Natural killer cell (primary cell): ENCODE data around the gene FOXS1. TPM values are rescaled to one million over a fixed set of nuclear protein-coding genes. Genes with fewer than 3 reads are reported as not detected.

Source experiments
- ATAC-seq, 3 donors: fragments of 150-1000 bp in 2 of 3; fragments of 200-7000 bp in 1 of 3; cut with Tn5 transposase; 1 replicate in 1 of 3; 2 replicates in 2 of 3; pipeline ENCODE4 v1.10.0; 2021; ENCODE audit warnings: mild to moderate bottlenecking in 2 of 3, moderate library complexity in 2 of 3
- DNase-seq, 2 donors: peaks; one replicate each; pipeline versions ENCODE4 v3.0.0 to v3.0.0-alpha.2; 2013 to 2021; ENCODE audit warnings: mixed read lengths in 1 of 2
- H3K27ac ChIP-seq: one replicate; pipeline ENCODE4 v1.5.1; 2013; ENCODE audit warnings: mild to moderate bottlenecking, low read length
- H3K27me3 ChIP-seq: one replicate; pipeline ENCODE4 v1.6.1; 2013; ENCODE audit warnings: low read length; ENCODE audit not compliant: control insufficient read depth, insufficient read depth
- H3K36me3 ChIP-seq: one replicate; pipeline ENCODE4 v1.6.1; 2013; ENCODE audit warnings: low read length; ENCODE audit not compliant: control insufficient read depth, insufficient read depth
- H3K4me1 ChIP-seq: one replicate; pipeline ENCODE4 v1.6.1; 2013; ENCODE audit warnings: low read length; ENCODE audit not compliant: control insufficient read depth, insufficient read depth
- H3K4me3 ChIP-seq: one replicate; pipeline ENCODE4 v1.5.1; 2013; ENCODE audit warnings: low read length
- H3K9me3 ChIP-seq: one replicate; pipeline ENCODE4 v1.6.1; 2013; ENCODE audit warnings: low read length; ENCODE audit not compliant: control insufficient read depth, insufficient read depth
- H3K27ac Mint-ChIP-seq, 2 donors: one replicate each; pipeline ENCODE4 v1.8.0; 2022; ENCODE audit warnings: mild to moderate bottlenecking in 2 of 2, mixed read lengths in 2 of 2, moderate library complexity in 1 of 2
- H3K27me3 Mint-ChIP-seq, 2 donors: one replicate each; pipeline ENCODE4 v1.8.0; 2022; ENCODE audit warnings: low read depth in 2 of 2, mixed read lengths in 2 of 2
- H3K36me3 Mint-ChIP-seq: one replicate; pipeline ENCODE4 v1.8.0; 2022; ENCODE audit warnings: mixed read lengths
- H3K4me1 Mint-ChIP-seq, 2 donors: one replicate each; pipeline ENCODE4 v1.8.0; 2022; ENCODE audit warnings: mixed read lengths in 2 of 2
- H3K4me3 Mint-ChIP-seq: one replicate; pipeline ENCODE4 v1.8.0; 2022; ENCODE audit warnings: mild to moderate bottlenecking, moderate library complexity, mixed read lengths
- H3K9me3 Mint-ChIP-seq, 2 donors: one replicate each; pipeline ENCODE4 v1.8.0; 2022; ENCODE audit warnings: mixed read lengths in 2 of 2
- WGBS: methylation state at CpG from one replicate; pipeline ENCODE4 v1.1.7; 2013; ENCODE audit warnings: missing lambda C conversion rate; ENCODE audit not compliant: insufficient coverage; 5-methylcytosine and 5-hydroxymethylcytosine counted together
- intact Hi-C: fragments of 100-400 bp; cut with micrococcal nuclease; formaldehyde crosslinking; loops from one replicate; pipeline ENCODE4 v1.14.2; 2022
- total RNA-seq, 4 donors: library from RNA; stranded (reverse); fragments of 120-200 nt in 1 of 4; gene quantifications; one replicate each; pipeline versions ENCODE4 v1.2.3 to v1.2.4, GENCODE V29; 2013 to 2022
- TF ChIP-seq, protein P1 (sequence below): fragments of 200-600 bp; IDR thresholded peaks from one replicate; pipeline ENCODE4 v1.8.0; 2022; ENCODE audit warnings: antibody characterized with exemption

FOXS1 gene
- total RNA-seq, 3 donors from 2014 or later (not counting 1 experiment from before 2014, with no cell fraction given), result not detected

DNA sequence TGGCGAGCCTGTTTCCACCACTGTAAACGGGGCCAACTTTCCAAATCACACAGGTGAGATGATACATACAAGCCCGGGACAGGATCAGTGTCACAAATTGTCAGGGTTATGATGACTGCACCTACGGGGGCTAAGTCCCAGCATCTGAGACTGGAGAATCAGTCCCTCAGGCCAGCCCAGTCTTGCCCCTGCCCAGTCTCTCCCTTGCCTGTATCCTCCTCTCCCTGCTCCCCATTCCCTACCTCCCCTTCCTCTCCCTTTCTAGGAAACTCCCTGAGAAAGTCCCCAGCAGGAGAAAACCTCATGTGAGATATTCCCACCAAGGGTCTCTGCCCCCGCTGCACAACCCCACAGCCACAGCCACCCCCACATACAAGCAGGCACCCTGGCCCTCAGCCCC lies 1.5 kb downstream of the FOXS1 start:
- Mint-ChIP-seq H3K4me3 (no peak overlapping the region), H3K27me3 (no peaks in the 10 kb centered on the region), H3K36me3 (no peaks in the 10 kb centered on the region), H3K4me1 (no peaks in the 10 kb centered on the region), H3K27ac (no peak overlapping the region), H3K9me3 (no peaks in the 10 kb centered on the region)
- no peaks in the 10 kb centered on the region for H3K36me3 ChIP-seq
- no peaks in the 10 kb centered on the region for H3K9me3 ChIP-seq
- no peak overlapping the region for H3K27ac ChIP-seq
- WGBS, result 93% methylated on average over 5 of the region's 5 CpGs
- peaks cover 4% of the 10 kb centered on the region for H3K4me1 ChIP-seq
- DNase-seq, result no peak
- intact Hi-C loops, result no loop called here
- ATAC-seq, result no peak
- no peaks in the 10 kb centered on the region for H3K27me3 ChIP-seq
- TF ChIP-seq, protein P1, sequence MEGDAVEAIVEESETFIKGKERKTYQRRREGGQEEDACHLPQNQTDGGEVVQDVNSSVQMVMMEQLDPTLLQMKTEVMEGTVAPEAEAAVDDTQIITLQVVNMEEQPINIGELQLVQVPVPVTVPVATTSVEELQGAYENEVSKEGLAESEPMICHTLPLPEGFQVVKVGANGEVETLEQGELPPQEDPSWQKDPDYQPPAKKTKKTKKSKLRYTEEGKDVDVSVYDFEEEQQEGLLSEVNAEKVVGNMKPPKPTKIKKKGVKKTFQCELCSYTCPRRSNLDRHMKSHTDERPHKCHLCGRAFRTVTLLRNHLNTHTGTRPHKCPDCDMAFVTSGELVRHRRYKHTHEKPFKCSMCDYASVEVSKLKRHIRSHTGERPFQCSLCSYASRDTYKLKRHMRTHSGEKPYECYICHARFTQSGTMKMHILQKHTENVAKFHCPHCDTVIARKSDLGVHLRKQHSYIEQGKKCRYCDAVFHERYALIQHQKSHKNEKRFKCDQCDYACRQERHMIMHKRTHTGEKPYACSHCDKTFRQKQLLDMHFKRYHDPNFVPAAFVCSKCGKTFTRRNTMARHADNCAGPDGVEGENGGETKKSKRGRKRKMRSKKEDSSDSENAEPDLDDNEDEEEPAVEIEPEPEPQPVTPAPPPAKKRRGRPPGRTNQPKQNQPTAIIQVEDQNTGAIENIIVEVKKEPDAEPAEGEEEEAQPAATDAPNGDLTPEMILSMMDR, result no peak
- H3K4me3 ChIP-seq, result no peak overlapping the region

- H3K27me3 ChIP-seq, result peaks cover 1% of the 10 kb centered on the region
- H3K9me3 Mint-ChIP-seq, result no peaks in the 10 kb centered on the region
- WGBS, result 93% methylated on average over 6 of the region's 6 CpGs
- intact Hi-C loops, result no loop called here
- no peak overlapping the region for H3K4me3 Mint-ChIP-seq
- H3K4me1 Mint-ChIP-seq, result no peaks in the 10 kb centered on the region
- peaks cover 4% of the 10 kb centered on the region for H3K4me1 ChIP-seq
- DNase-seq (no peak), ATAC-seq (no peak)
- H3K27ac Mint-ChIP-seq, result no peak overlapping the region
- no peaks in the 10 kb centered on the region for H3K9me3 ChIP-seq
- no peak overlapping the region for H3K27ac ChIP-seq
- H3K4me3 ChIP-seq, result no peak overlapping the region
- no peaks in the 10 kb centered on the region for H3K27me3 Mint-ChIP-seq
- no peaks in the 10 kb centered on the region for H3K36me3 Mint-ChIP-seq
- TF ChIP-seq, protein P1, result no peak
- H3K36me3 ChIP-seq, result no peaks in the 10 kb centered on the region
Observed at GRCh38 chr20:31843288-31843687, 2.1 kb downstream of the FOXS1 start.

DNA sequence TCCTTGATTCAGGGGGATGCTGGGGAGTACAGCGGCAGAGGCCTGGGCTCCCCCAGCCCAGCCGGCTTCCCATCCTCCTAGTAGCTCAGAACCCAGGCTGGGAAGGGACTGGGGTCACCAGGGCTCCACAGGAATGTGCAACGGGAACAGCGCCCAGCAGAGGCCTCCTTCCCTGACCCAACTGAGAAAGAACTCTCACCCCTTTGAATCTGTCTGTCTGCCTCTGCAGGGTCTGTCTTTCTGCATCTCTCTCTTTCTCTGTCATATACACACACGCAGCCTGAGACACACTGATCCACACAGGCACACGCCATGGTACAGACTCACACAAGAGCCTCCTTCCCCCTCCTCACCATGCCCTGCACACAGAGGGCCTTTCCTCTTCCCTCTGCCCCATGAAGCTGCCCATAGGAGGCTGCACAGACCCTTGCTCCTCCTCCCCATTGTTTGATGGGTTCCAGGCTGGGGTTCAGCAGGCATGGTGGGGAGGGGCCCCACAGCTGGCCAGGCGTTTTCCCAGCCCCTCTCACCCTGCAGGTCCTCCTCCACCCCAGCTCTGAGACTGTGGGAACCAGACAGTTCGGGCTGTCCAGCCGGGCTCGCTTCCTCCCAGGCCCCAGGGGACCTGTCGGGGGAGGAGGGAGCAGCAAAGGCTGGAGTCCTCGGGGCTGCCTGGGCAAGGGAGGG lies 2.8 kb downstream of the FOXS1 start:
- no peaks in the 10 kb centered on the region for H3K9me3 Mint-ChIP-seq
- intact Hi-C loops, result no loop called here
- Histone ChIP-seq H3K4me1 (peaks cover 11% of the 10 kb centered on the region), H3K4me3 (no peak overlapping the region), H3K27me3 (peaks cover 5% of the 10 kb centered on the region), H3K9me3 (no peaks in the 10 kb centered on the region), H3K27ac (no peak overlapping the region), H3K36me3 (no peaks in the 10 kb centered on the region)
- H3K4me1 Mint-ChIP-seq, result no peaks in the 10 kb centered on the region
- ATAC-seq (no peak), DNase-seq (no peak)
- H3K4me3 Mint-ChIP-seq, result no peak overlapping the region
- TF ChIP-seq, protein P1, result no peak
- H3K27me3 Mint-ChIP-seq, result no peaks in the 10 kb centered on the region
- H3K27ac Mint-ChIP-seq, result no peak overlapping the region
- 75% methylated on average over 12 of the region's 12 CpGs for WGBS
- no peaks in the 10 kb centered on the region for H3K36me3 Mint-ChIP-seq

GRCh38 chr20:31841928-31842327 lies 3.5 kb downstream of the FOXS1 start:
- 82% methylated on average over 8 of the region's 8 CpGs for WGBS
- Histone ChIP-seq H3K36me3 (no peaks in the 10 kb centered on the region), H3K4me3 (no peak overlapping the region), H3K4me1 (peaks cover 18% of the 10 kb centered on the region), H3K27me3 (peaks cover 5% of the 10 kb centered on the region), H3K9me3 (no peaks in the 10 kb centered on the region), H3K27ac (no peak overlapping the region)
- TF ChIP-seq, protein P1, result no peak
- Mint-ChIP-seq H3K9me3 (no peaks in the 10 kb centered on the region), H3K4me3 (no peak overlapping the region), H3K4me1 (no peaks in the 10 kb centered on the region), H3K36me3 (no peaks in the 10 kb centered on the region), H3K27ac (no peak overlapping the region), H3K27me3 (no peaks in the 10 kb centered on the region)
- intact Hi-C loops, result no loop called here
- no peak for ATAC-seq
- DNase-seq, result no peak
